Activated T-cell treated with anti-CD3 and anti-CD28 coated beads, Interleukin-2, amount 50 U/mL, for 72 hours (primary cell): ENCODE results near the gene CXorf65. TPM values are rescaled to one million over a fixed set of nuclear protein-coding genes. Genes with fewer than 3 reads are reported as not detected.

Source experiments
- ATAC-seq, 2 donors: fragments of 150-1000 bp; cut with Tn5 transposase; replicated peaks in 1 of 2; 2 replicates each; pipeline ENCODE4 v1.10.0; 2021; ENCODE audit warnings: moderate library complexity in 2 of 2, mild to moderate bottlenecking in 1 of 2
- DNase-seq, 2 donors: peaks; one replicate each; pipeline ENCODE4 v3.0.0; 2021 to 2022; ENCODE audit warnings: mixed read lengths in 1 of 2
- H3K27ac Mint-ChIP-seq: one replicate; pipeline ENCODE4 v1.8.0; 2022; ENCODE audit warnings: mild to moderate bottlenecking, moderate library complexity, mixed read lengths
- H3K27me3 Mint-ChIP-seq: one replicate; pipeline ENCODE4 v1.8.0; 2022; ENCODE audit warnings: low read depth, mixed read lengths
- H3K36me3 Mint-ChIP-seq, 2 donors: one replicate each; pipeline ENCODE4 v1.8.0; 2022; ENCODE audit warnings: mixed read lengths in 2 of 2, mild to moderate bottlenecking in 1 of 2; ENCODE audit not compliant: insufficient read depth in 2 of 2
- H3K4me1 Mint-ChIP-seq: one replicate; pipeline ENCODE4 v1.8.0; 2022; ENCODE audit warnings: low read depth, mixed read lengths
- H3K4me3 Mint-ChIP-seq, 2 donors: one replicate each; pipeline ENCODE4 v1.8.0; 2022; ENCODE audit warnings: mild to moderate bottlenecking in 2 of 2, mixed read lengths in 2 of 2, moderate library complexity in 2 of 2
- H3K9me3 Mint-ChIP-seq, 2 donors: one replicate each; pipeline ENCODE4 v1.8.0; 2022; ENCODE audit warnings: mixed read lengths in 2 of 2
- total RNA-seq, 2 donors: library from RNA; stranded (reverse); gene quantifications; one replicate each; pipeline ENCODE4 v1.2.3, GENCODE V29; 2022

The CXorf65 gene
- total RNA-seq = 10 to 100 TPM; 16.4 to 26.0 TPM

DNA sequence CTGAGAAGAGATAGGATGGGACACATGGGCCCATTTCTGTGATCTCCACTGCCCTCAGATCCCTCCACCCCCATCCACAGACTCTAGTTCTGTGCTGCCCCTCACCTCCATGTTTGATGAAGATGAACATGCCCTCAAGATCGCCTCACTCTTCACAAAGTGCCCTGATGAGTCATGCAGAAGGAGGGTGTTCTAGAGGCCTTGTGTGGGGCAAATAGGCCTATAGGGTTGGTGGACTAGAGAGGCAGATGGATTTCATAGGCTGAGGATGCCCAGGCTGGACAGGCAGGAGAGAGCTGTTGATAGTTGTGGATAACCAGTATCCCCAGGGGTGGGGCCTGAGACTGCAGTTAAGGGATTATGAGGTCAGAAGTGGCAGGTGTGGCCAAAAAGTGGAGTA is at the start of gene CXorf65:
Gene CXorf65 (minus strand): TSS at position 314 of the 400 bp plus-strand sequence. CDS start 184 bp downstream, at position 130.
- H3K9me3 Mint-ChIP-seq = peaks cover 0 to 2% of the 10 kb centered on the region in 2 donors
- H3K4me1 Mint-ChIP-seq = peaks cover 83% of the 10 kb centered on the region
- peak within 1 kb of the TSS; percentile 85 to 88 for H3K4me3 Mint-ChIP-seq
- H3K27ac Mint-ChIP-seq = peak within 1 kb of the TSS; percentile 92
- H3K27me3 Mint-ChIP-seq = peaks cover 6% of the 10 kb centered on the region
- H3K36me3 Mint-ChIP-seq = peaks cover 27 to 39% of the 10 kb centered on the region in 2 donors
- peak; percentile 31 to 39 for DNase-seq
- ATAC-seq = peak; percentile 60 to 67

GRCh38 chrX:71154641-71155040 is 48.1 kb upstream of the CXorf65 start:
- H3K4me3 Mint-ChIP-seq = no peak overlapping the region
- DNase-seq (no peak), ATAC-seq (no peak)
- no peak overlapping the region for H3K27ac Mint-ChIP-seq
- H3K9me3 Mint-ChIP-seq = no peaks in the 10 kb centered on the region
- no peaks in the 10 kb centered on the region for H3K36me3 Mint-ChIP-seq
- H3K4me1 Mint-ChIP-seq = peaks cover 9% of the 10 kb centered on the region
- peaks cover 22% of the 10 kb centered on the region for H3K27me3 Mint-ChIP-seq

- Mint-ChIP-seq H3K9me3 (no peaks in the 10 kb centered on the region), H3K36me3 (no peaks in the 10 kb centered on the region), H3K4me3 (no peak overlapping the region), H3K4me1 (peaks cover 6% of the 10 kb centered on the region), H3K27me3 (peaks cover 22% of the 10 kb centered on the region), H3K27ac (no peak overlapping the region)
- DNase-seq (no peak), ATAC-seq (no peak)
Observed at GRCh38 chrX:71154196-71154595, 47.7 kb upstream of the CXorf65 start.

GRCh38 chrX:71151366-71151765 is 44.8 kb upstream of the CXorf65 start:
- H3K36me3 Mint-ChIP-seq = no peaks in the 10 kb centered on the region
- H3K9me3 Mint-ChIP-seq = no peaks in the 10 kb centered on the region
- H3K4me3 Mint-ChIP-seq = no peak overlapping the region
- DNase-seq (no peak), ATAC-seq (no peak)
- H3K27me3 Mint-ChIP-seq = peaks cover 20% of the 10 kb centered on the region
- peaks cover 4% of the 10 kb centered on the region for H3K4me1 Mint-ChIP-seq
- no peak overlapping the region for H3K27ac Mint-ChIP-seq

GRCh38 chrX:71148278-71148663 is 41.7 kb upstream of the CXorf65 start:
- Mint-ChIP-seq H3K4me1 (peaks cover 7% of the 10 kb centered on the region), H3K9me3 (no peaks in the 10 kb centered on the region), H3K4me3 (no peak overlapping the region), H3K27me3 (peaks cover 10% of the 10 kb centered on the region), H3K36me3 (no peaks in the 10 kb centered on the region), H3K27ac (no peak overlapping the region)
- ATAC-seq (no peak), DNase-seq (no peak)

GRCh38 chrX:71147496-71148277 is 41.1 kb upstream of the CXorf65 start:
- peaks cover 4% of the 10 kb centered on the region for H3K27me3 Mint-ChIP-seq
- no peaks in the 10 kb centered on the region for H3K36me3 Mint-ChIP-seq
- no peak overlapping the region for H3K4me3 Mint-ChIP-seq
- H3K27ac Mint-ChIP-seq = no peak overlapping the region
- peaks cover 7% of the 10 kb centered on the region for H3K4me1 Mint-ChIP-seq
- H3K9me3 Mint-ChIP-seq = no peaks in the 10 kb centered on the region
- DNase-seq (no peak), ATAC-seq (no peak)

GRCh38 chrX:71144651-71145050 is 38.1 kb upstream of the CXorf65 start, which contains the start of gene NLGN3:
Gene NLGN3 (plus strand): TSS chrX:71144841. CDS start chrX:71147750, 2,909 bp downstream.
- Mint-ChIP-seq H3K36me3 (no peaks in the 10 kb centered on the region), H3K27me3 (no peaks in the 10 kb centered on the region), H3K4me3 (peak within 1 kb of the TSS in 1 of 2 donors; percentile 33), H3K27ac (no peak within 1 kb of the TSS), H3K9me3 (no peaks in the 10 kb centered on the region), H3K4me1 (peaks cover 7% of the 10 kb centered on the region)
- ATAC-seq (no peak), DNase-seq (no peak)

GRCh38 chrX:71143508-71143907 is 37.0 kb upstream of the CXorf65 start:
- ATAC-seq (no peak), DNase-seq (no peak)
- H3K36me3 Mint-ChIP-seq = peaks cover 4 to 5% of the 10 kb centered on the region in 2 donors
- no peaks in the 10 kb centered on the region for H3K9me3 Mint-ChIP-seq
- H3K4me1 Mint-ChIP-seq = peaks cover 9% of the 10 kb centered on the region
- no peak overlapping the region for H3K27ac Mint-ChIP-seq
- peaks cover 6% of the 10 kb centered on the region for H3K27me3 Mint-ChIP-seq
- no peak overlapping the region for H3K4me3 Mint-ChIP-seq

- H3K4me1 Mint-ChIP-seq = peaks cover 4% of the 10 kb centered on the region
- H3K36me3 Mint-ChIP-seq = peaks cover 7 to 9% of the 10 kb centered on the region in 2 donors
- no peak overlapping the region for H3K27ac Mint-ChIP-seq
- H3K9me3 Mint-ChIP-seq = no peaks in the 10 kb centered on the region
- ATAC-seq = no peak
- no peak overlapping the region for H3K4me3 Mint-ChIP-seq
- no peak for DNase-seq
- peaks cover 12% of the 10 kb centered on the region for H3K27me3 Mint-ChIP-seq
Observed at GRCh38 chrX:71140440-71140839, 33.9 kb upstream of the CXorf65 start.

DNA sequence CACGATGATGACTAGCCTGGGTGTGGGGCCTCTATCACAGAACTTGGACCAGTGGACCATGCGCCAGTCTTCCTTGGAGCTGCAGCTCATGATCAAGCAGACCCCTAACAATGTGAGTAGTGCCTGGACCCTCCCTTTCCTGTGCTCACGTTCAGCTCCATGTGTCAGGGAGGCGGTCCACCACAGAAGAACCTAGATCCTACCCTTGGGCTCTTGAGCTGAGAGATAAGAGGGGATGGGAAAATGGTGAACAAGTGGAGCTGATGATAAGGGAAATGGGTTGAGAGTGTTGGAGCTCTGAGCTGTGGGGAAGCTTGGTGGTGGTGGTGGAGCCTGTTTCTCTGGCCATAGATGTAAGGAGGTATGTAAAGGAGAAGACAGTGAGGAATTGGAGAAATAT is 25.0 kb upstream of the CXorf65 start:
- Mint-ChIP-seq H3K9me3 (no peaks in the 10 kb centered on the region), H3K4me1 (peaks cover 8% of the 10 kb centered on the region), H3K4me3 (no peak overlapping the region), H3K27ac (no peak overlapping the region), H3K27me3 (peaks cover 13% of the 10 kb centered on the region), H3K36me3 (peaks cover 21 to 22% of the 10 kb centered on the region in 2 donors)
- DNase-seq (no peak), ATAC-seq (no peak)

- H3K4me1 Mint-ChIP-seq = peaks cover 8% of the 10 kb centered on the region
- H3K36me3 Mint-ChIP-seq = peaks cover 12 to 16% of the 10 kb centered on the region in 2 donors
- DNase-seq (peak; percentile 72), ATAC-seq (peak; percentile 85 to 87)
- peak overlapping the region; percentile 45 for H3K27ac Mint-ChIP-seq
- H3K9me3 Mint-ChIP-seq = no peaks in the 10 kb centered on the region
- peak overlapping the region; percentile 34 to 36 for H3K4me3 Mint-ChIP-seq
- H3K27me3 Mint-ChIP-seq = no peaks in the 10 kb centered on the region
Observed at GRCh38 chrX:71128915-71129765, 22.6 kb upstream of the CXorf65 start.

GRCh38 chrX:71128166-71128833 is 21.8 kb upstream of the CXorf65 start:
- no peak for ATAC-seq
- Mint-ChIP-seq H3K4me3 (no peak overlapping the region), H3K36me3 (peaks cover 12 to 16% of the 10 kb centered on the region in 2 donors), H3K4me1 (peaks cover 8% of the 10 kb centered on the region), H3K27ac (no peak overlapping the region), H3K27me3 (no peaks in the 10 kb centered on the region), H3K9me3 (no peaks in the 10 kb centered on the region)
- no peak for DNase-seq
